A549 (cell line): Measurements from ENCODE around the gene CLASP2. TPM values are rescaled to one million over a fixed set of nuclear protein-coding genes. Genes with fewer than 3 reads are reported as not detected.
A peak's percentile ranks its signal among the peaks of the same experiment; 100 is the strongest.

Source experiments
- ATAC-seq, 2 experiments: fragments of 200-7000 bp in 1 of 2; fragments of >200 bp in 1 of 2; cut with Nextera tagmentation in 1 of 2; cut with Tn5 transposase in 1 of 2; 3 replicates each; pipeline versions ENCODE4 v1.8.0 to v1.9.1; 2018 to 2020; ENCODE audit warnings: mild to moderate bottlenecking in 1 of 2, moderate library complexity in 1 of 2
- CTCF ChIA-PET: fragments of 300-600 bp; sonication (Branson Sonifier 250); formaldehyde crosslinking; extraction: SDS; loops from one replicate; lab custom pipeline; 2021; ENCODE audit warnings: antibody characterized with exemption, inconsistent platforms; lab: Yijun Ruan, JAX
- POLR2A ChIA-PET: fragments of 350-600 bp; formaldehyde crosslinking; extraction: SDS; loops from one replicate; lab custom pipeline; 2021; ENCODE audit warnings: antibody characterized with exemption, inconsistent platforms; lab: Yijun Ruan, JAX
- DNase-seq, 2 experiments: peaks; one replicate each; pipeline versions ENCODE4 v3.0.0 to v3.0.0-alpha.2; 2011 to 2016; ENCODE audit warnings: low read depth in 1 of 2, low spot score in 1 of 2
- FAIRE-seq: peaks from 2 replicates; lab custom pipeline; 2011; peaks lifted over from hg19 to GRCh38; lab: Jason Lieb, UNC
- H3K27ac ChIP-seq, 2 experiments: fragments of >200 bp; sonication (Bioruptor Twin); formaldehyde crosslinking; 3 replicates each; pipeline ENCODE4 v1.5.1; 2016 to 2017
- H3K4me1 ChIP-seq: fragments of >200 bp; sonication (Bioruptor Twin); formaldehyde crosslinking; 3 replicates; pipeline ENCODE4 v1.6.1; 2016
- H3K4me2 ChIP-seq: fragments of >200 bp; sonication (Bioruptor Twin); formaldehyde crosslinking; 3 replicates; pipeline ENCODE4 v1.6.1; 2016
- H3K4me3 ChIP-seq: fragments of >200 bp; sonication (Bioruptor Twin); formaldehyde crosslinking; 3 replicates; pipeline ENCODE4 v1.5.1; 2016
- H3K9me3 ChIP-seq: fragments of >200 bp; sonication (Bioruptor Twin); formaldehyde crosslinking; 3 replicates; pipeline ENCODE4 v1.6.1; 2016
- BHLHE40 ChIP-seq: IDR thresholded peaks from 2 replicates; pipeline ENCODE4 v1.6.1; 2012; ENCODE audit warnings: low read depth, low read length, inconsistent platforms
- CEBPB ChIP-seq, 2 experiments: fragments of >200 bp in 1 of 2; sonication (Bioruptor Twin) in 1 of 2; formaldehyde crosslinking in 1 of 2; IDR thresholded peaks; 2 replicates each; pipeline ENCODE4 v1.6.1; 2012 to 2016
- CHD2 ChIP-seq: fragments of 150-350 bp; IDR thresholded peaks from 2 replicates; pipeline ENCODE4 v1.6.1; 2014; ENCODE audit warnings: low read length; ENCODE audit not compliant: partially characterized antibody
- CTCF ChIP-seq: fragments of >200 bp; sonication (Bioruptor Twin); formaldehyde crosslinking; IDR thresholded peaks from 3 replicates; pipeline ENCODE4 v1.5.1; 2016
- E2F6 ChIP-seq: IDR thresholded peaks from 2 replicates; pipeline ENCODE4 v1.6.1; 2012; ENCODE audit warnings: low read depth, borderline replicate concordance
- EHF ChIP-seq: fragments of 250-450 bp; sonication (Bioruptor Pico); IDR thresholded peaks from 2 replicates; pipeline ENCODE4 v1.5.0; 2020; ENCODE audit warnings: mild to moderate bottlenecking
- FOSL2 ChIP-seq, 2 experiments: fragments of 450-650 bp in 1 of 2; fragments of >200 bp in 1 of 2; sonication (Bioruptor Twin) in 1 of 2; formaldehyde crosslinking; IDR thresholded peaks; 2 replicates each; pipeline versions ENCODE4 v1.5.0 to v1.6.1; 2016 to 2020; ENCODE audit warnings: mild to moderate bottlenecking in 1 of 2, moderate library complexity in 1 of 2
- HEYL ChIP-seq: fragments of 250-450 bp; sonication (Bioruptor Pico); IDR thresholded peaks from 2 replicates; pipeline ENCODE4 v1.8.0; 2021; ENCODE audit warnings: mild to moderate bottlenecking, moderate library complexity
- HMGXB4 ChIP-seq: fragments of 250-450 bp; sonication (Bioruptor Pico); IDR thresholded peaks from 2 replicates; pipeline ENCODE4 v1.5.0; 2021; ENCODE audit warnings: mild to moderate bottlenecking, moderate library complexity, borderline replicate concordance
- HOXA7 ChIP-seq: fragments of 250-450 bp; sonication (Bioruptor Pico); IDR thresholded peaks from 2 replicates; pipeline ENCODE4 v1.5.0; 2020; ENCODE audit warnings: mild to moderate bottlenecking, moderate library complexity
- KDM5A ChIP-seq: fragments of 200-600 bp; sonication (generic); IDR thresholded peaks from 2 replicates; pipeline ENCODE4 v1.6.1; 2016; ENCODE audit warnings: antibody characterized with exemption, mild to moderate bottlenecking
- MAFK ChIP-seq: fragments of 450-650 bp; IDR thresholded peaks from 2 replicates; pipeline ENCODE4 v1.6.1; 2014; ENCODE audit not compliant: partially characterized antibody
- NFE2L2 ChIP-seq: fragments of 150-350 bp; conservative IDR thresholded peaks from 2 replicates; pipeline ENCODE4 v1.6.1; 2014; ENCODE audit warnings: low read length
- NPAS2 ChIP-seq: fragments of 250-450 bp; sonication (Bioruptor Pico); IDR thresholded peaks from 2 replicates; pipeline ENCODE4 v1.8.0; 2022; ENCODE audit warnings: mild to moderate bottlenecking, moderate library complexity, borderline replicate concordance
- NR3C1 ChIP-seq: fragments of >200 bp; sonication (Bioruptor Twin); formaldehyde crosslinking; IDR thresholded peaks from 3 replicates; pipeline ENCODE4 v1.6.1; 2017
- PHF8 ChIP-seq: fragments of 200-600 bp; sonication (generic); IDR thresholded peaks from 2 replicates; pipeline ENCODE4 v1.6.1; 2016; ENCODE audit warnings: low read depth, mild to moderate bottlenecking, antibody characterized with exemption, moderate library complexity, borderline replicate concordance
- POLR2A ChIP-seq: IDR thresholded peaks from 2 replicates; pipeline ENCODE4 v1.6.1; 2012; ENCODE audit warnings: mild to moderate bottlenecking, low read length
- RAD21 ChIP-seq, 2 experiments: fragments of >200 bp in 1 of 2; sonication (Bioruptor Twin) in 1 of 2; formaldehyde crosslinking in 1 of 2; IDR thresholded peaks in 1 of 2; conservative IDR thresholded peaks in 1 of 2; 2 replicates in 1 of 2; 3 replicates in 1 of 2; pipeline ENCODE4 v1.6.1; 2012 to 2018; ENCODE audit warnings: inconsistent platforms in 1 of 2
- RCOR1 ChIP-seq: fragments of 150-350 bp; IDR thresholded peaks from 2 replicates; pipeline ENCODE4 v1.6.1; 2014; ENCODE audit warnings: antibody characterized with exemption, low read length, low read depth
- SMC3 ChIP-seq: fragments of >200 bp; sonication (Bioruptor Twin); formaldehyde crosslinking; IDR thresholded peaks from 3 replicates; pipeline ENCODE4 v1.6.1; 2018; ENCODE audit warnings: inconsistent platforms
- TFCP2L1 ChIP-seq: fragments of 250-450 bp; sonication (Bioruptor Pico); IDR thresholded peaks from 2 replicates; pipeline ENCODE4 v1.5.0; 2021; ENCODE audit warnings: mild to moderate bottlenecking
- TP53 ChIP-seq: fragments of 250-450 bp; sonication (Bioruptor Pico); IDR thresholded peaks from 2 replicates; pipeline ENCODE4 v1.5.0; 2021; ENCODE audit warnings: mild to moderate bottlenecking, moderate library complexity
- ZC3H11A ChIP-seq: fragments of 450-650 bp; IDR thresholded peaks from 2 replicates; pipeline ENCODE4 v1.6.1; 2014; ENCODE audit warnings: antibody characterized with exemption, mild to moderate bottlenecking
- ZFP36 ChIP-seq: fragments of 450-650 bp; IDR thresholded peaks from 2 replicates; pipeline ENCODE4 v1.6.1; 2014; ENCODE audit warnings: borderline replicate concordance; ENCODE audit not compliant: partially characterized antibody
- WGBS: methylation state at CpG from one replicate; pipeline ENCODE4 v1.1.6; 2017; ENCODE audit errors: missing lambda C conversion rate; 5-methylcytosine and 5-hydroxymethylcytosine counted together
- polyA plus RNA-seq, 4 experiments: library from polyadenylated mRNA; depleted of rRNA in 3 of 4; stranded (reverse); fragments of >200 nt; fragmentation: RNase III in 1 of 4; extraction: RNeasy Plus Mini Kit Qiagen cat#74134 plus additional on column Dnase treatment in 1 of 4; gene quantifications; 2 replicates in 3 of 4; 3 replicates in 1 of 4; pipeline ENCODE4 v1.2.3, GENCODE V29; 2011 to 2017

The CLASP2 gene
- polyA plus RNA-seq, 2 of the 4 experiments (the other 2 are of a cell fraction), result 18.1 to 66.5 TPM

DNA sequence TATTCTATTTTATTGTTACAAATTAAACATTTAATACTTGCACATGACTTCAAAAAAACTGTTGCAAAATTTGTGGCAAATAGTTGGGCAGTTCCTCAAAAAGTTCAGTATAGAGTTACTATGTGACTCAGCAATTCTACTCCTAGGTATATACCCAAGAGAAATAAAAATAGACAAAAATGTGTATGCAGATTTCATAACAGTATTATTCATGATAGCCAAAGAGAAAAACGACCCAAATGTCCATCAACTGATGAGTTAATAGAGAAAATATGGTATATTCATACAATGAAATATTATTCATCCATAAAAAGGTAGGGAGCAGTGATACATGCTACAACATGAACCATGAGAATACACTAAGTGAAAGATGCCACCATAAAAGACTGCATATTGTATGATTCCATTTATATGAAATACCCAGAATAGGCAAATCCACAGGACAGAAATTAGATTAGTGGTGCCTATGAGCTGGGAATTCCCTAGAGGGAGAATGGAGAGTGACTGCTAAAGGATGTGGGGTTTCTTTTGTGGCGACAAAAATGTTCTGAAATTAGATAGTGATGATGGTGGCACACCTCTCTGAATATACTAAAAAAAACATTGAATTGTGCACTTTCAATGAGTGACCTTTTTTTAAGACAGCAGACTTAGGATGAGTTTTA, 31.6 kb upstream of the CLASP2 start:
- Histone ChIP-seq H3K27ac (peak overlapping the region in 1 of 2 experiments; percentile 42; a peak in 1 of 6 replicates), H3K4me1 (no peaks in the 10 kb centered on the region), H3K9me3 (peaks cover 13% of the 10 kb centered on the region), H3K4me3 (no peak overlapping the region), H3K4me2 (no peak overlapping the region)
- FAIRE-seq (no peak), DNase-seq (no peak), ATAC-seq (no peak; a peak in 1 of 6 replicates)
- TF ChIP-seq NFE2L2 (peak; percentile 70), KDM5A (no peak), MAFK (peak; percentile 90), FOSL2 (IDR thresholded peaks at IDR 0.05) (no peak), FOSL2 (CRISPR knock-in tag; IDR thresholded peaks at IDR 0.05) (peak; percentile 31), PHF8 (no peak)
- WGBS, result 46% methylated on average over 2 of the region's 2 CpGs
- POLR2A ChIA-PET, result no interaction called here
- CTCF ChIA-PET, result interaction anchor here (1.5 kb wide), 1 partner anchor 28 kb away, joined by 5 read pairs; no protein-coding TSS in a partner anchor

DNA sequence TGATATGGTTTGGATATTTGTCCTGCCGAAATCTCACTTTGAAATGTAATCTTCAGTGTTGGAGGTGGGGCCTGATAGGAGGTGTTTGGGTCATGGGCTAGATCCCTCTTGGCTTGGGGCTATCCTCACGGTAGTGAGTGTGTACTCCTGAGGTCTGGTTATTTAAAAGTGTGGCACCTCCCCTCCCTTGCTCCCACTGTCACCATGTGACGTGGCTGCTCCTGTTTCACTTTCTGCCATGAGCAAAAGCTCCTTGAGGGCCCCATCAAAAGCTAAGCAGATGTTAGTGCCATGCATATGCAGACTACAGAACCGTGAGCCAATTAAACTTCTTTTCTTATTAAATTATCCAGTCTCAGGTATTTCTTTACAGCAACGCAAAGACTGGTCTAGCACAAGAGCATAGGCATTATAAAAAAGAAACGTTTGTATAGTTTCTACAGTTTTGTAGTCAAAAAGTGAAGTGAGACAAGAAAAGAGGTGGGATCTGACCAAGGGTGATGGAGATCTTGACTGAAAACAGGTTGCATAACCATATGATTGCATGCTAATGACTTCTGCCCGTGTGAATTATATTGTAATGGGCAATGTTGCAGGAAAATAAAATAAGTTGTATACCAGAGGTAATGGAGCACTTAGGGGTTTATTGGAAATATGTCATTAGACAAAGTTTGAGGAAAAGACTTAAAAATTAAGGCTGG, 28.5 kb upstream of the CLASP2 start:
- Histone ChIP-seq H3K4me1 (no peaks in the 10 kb centered on the region), H3K4me2 (no peak overlapping the region), H3K27ac (no peak overlapping the region), H3K4me3 (no peak overlapping the region), H3K9me3 (no peaks in the 10 kb centered on the region)
- TF ChIP-seq CHD2 (no peak), E2F6 (no peak), CTCF (no peak), RAD21 (conservative IDR thresholded peaks at IDR 0.05 in 1 of 2, IDR thresholded peaks at IDR 0.05 in 1 of 2) (no peak), TFCP2L1 (no peak), BHLHE40 (no peak), HEYL (CRISPR knock-in tag) (no peak), ZC3H11A (no peak), NPAS2 (CRISPR knock-in tag) (no peak), HOXA7 (CRISPR knock-in tag) (no peak), POLR2A (no peak), SMC3 (no peak), NR3C1 (no peak), TP53 (CRISPR knock-in tag) (no peak), PHF8 (no peak), HMGXB4 (no peak), ZFP36 (no peak), RCOR1 (no peak), EHF (CRISPR knock-in tag) (no peak), CEBPB (IDR thresholded peaks at IDR 0.05) (no peak)
- ChIA-PET CTCF (interaction anchor here (0.6 to 2.4 kb wide), 4 partner anchors 23 to 616 kb away, joined by 3 to 10 read pairs (median 4); no protein-coding TSS in a partner anchor), POLR2A (no interaction called here)
- no peak for ATAC-seq
- no peak for DNase-seq
- WGBS, result 51% methylated on average over 7 of the region's 7 CpGs
- FAIRE-seq, result no peak
